BE2C (cell line): Measurements from ENCODE around the gene FXN.

Experiments
- DNase-seq: peaks from one replicate; pipeline ENCODE4 v3.0.0-alpha.2; 2020
- H3K27me3 ChIP-seq: fragments of 250-450 bp; sonication (Bioruptor Pico); 2 replicates; pipeline ENCODE4 v1.5.1; 2020; ENCODE audit warnings: mild to moderate bottlenecking
- H3K36me3 ChIP-seq: fragments of 250-450 bp; sonication (Bioruptor Pico); 2 replicates; pipeline ENCODE4 v1.5.1; 2020; ENCODE audit warnings: mild to moderate bottlenecking
- H3K4me1 ChIP-seq: fragments of 250-450 bp; sonication (Bioruptor Pico); 2 replicates; pipeline ENCODE4 v1.5.1; 2020
- H3K4me3 ChIP-seq: 2 replicates; pipeline ENCODE4 v1.5.1; 2011; ENCODE audit warnings: low read depth, low read length
- H3K9me3 ChIP-seq: fragments of 250-450 bp; sonication (Bioruptor Pico); 2 replicates; pipeline ENCODE4 v1.5.1; 2020
- TF ChIP-seq, protein P1 (sequence below): IDR thresholded peaks from 2 replicates; pipeline ENCODE4 v1.5.1; 2012; ENCODE audit warnings: mild to moderate bottlenecking, low read depth, low read length

The FXN gene

DNA sequence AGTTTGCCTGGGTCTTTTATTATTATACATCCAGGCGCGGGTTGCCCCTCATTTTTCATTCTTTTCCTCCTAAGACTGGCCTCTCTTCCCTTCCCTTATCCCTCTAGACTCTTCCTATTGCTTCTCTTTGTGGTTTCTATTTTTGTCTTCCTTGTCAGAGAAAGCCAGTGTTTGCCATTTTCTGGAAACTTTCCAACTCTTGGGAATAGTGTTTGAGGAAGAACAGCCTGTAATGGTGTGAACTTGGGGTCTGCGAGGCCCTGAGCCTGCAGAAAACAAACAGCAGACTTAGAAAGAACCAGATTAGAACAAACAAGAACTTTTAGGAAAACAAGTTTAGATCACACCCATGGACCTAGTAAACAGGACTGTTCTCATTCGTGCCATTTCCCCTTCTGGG, 37.2 kb upstream of the FXN start:
- H3K9me3 ChIP-seq = no peaks in the 10 kb centered on the region
- H3K36me3 ChIP-seq = no peaks in the 10 kb centered on the region
- TF ChIP-seq, protein P1, sequence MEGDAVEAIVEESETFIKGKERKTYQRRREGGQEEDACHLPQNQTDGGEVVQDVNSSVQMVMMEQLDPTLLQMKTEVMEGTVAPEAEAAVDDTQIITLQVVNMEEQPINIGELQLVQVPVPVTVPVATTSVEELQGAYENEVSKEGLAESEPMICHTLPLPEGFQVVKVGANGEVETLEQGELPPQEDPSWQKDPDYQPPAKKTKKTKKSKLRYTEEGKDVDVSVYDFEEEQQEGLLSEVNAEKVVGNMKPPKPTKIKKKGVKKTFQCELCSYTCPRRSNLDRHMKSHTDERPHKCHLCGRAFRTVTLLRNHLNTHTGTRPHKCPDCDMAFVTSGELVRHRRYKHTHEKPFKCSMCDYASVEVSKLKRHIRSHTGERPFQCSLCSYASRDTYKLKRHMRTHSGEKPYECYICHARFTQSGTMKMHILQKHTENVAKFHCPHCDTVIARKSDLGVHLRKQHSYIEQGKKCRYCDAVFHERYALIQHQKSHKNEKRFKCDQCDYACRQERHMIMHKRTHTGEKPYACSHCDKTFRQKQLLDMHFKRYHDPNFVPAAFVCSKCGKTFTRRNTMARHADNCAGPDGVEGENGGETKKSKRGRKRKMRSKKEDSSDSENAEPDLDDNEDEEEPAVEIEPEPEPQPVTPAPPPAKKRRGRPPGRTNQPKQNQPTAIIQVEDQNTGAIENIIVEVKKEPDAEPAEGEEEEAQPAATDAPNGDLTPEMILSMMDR = no peak
- no peak overlapping the region for H3K4me3 ChIP-seq
- no peaks in the 10 kb centered on the region for H3K4me1 ChIP-seq
- DNase-seq = no peak
- peaks cover 39% of the 10 kb centered on the region for H3K27me3 ChIP-seq

DNA sequence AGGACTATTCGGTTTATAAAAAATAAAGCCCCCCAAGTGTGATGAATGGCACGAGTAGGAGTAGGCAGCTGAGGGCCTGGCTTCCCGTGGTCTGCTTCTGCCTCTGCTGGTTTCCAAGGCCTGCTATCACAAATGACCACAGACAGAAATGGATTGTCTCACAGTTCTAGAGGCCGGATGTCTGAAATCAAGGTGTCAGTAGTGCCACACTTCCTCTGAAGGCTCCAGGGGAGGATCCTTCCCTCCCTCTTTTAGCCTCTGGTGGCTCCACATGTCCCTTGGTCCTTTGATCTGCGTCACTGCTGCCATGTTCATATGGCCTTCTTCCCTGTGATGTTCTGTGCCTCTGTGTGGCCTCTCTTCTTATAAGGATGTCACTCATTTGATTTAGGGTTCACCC, 36.7 kb upstream of the FXN start:
- Histone ChIP-seq H3K4me1 (no peaks in the 10 kb centered on the region), H3K4me3 (no peak overlapping the region), H3K27me3 (peaks cover 39% of the 10 kb centered on the region), H3K9me3 (no peaks in the 10 kb centered on the region), H3K36me3 (no peaks in the 10 kb centered on the region)
- TF ChIP-seq, protein P1 = no peak
- no peak for DNase-seq

DNA sequence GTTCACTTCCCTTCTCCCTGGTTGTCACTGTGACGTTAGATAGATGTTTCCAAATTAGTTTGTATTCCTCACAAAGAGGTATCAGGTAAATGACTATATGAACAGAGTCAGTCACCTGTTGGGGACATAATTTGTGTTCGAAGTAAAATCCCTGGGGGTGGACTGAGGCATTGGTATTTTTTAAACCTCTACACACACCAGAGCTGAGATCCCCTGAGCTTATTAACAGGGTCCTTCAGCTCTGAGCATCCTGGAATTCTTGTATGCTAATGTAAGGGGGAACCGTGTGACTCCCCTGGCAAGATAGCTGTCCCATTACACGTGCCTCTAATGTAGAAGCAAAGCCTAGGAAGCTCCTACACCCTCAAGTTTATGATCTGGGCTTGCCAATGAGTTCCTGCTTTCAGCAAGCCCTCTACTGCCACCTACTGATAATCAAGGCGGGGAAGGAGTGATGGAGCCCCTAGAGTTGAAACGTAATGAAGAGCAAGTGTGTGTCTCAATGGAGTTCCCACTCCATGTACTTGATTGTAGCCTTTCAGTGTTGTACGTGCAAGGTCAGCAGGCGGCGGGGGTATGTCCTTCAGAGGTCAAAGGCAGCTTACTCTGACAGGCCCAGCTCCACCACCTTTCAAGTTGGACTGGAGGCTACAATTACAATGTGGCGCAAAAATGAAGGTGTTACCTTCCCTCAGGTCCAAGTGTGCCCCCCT, 36.0 kb upstream of the FXN start:
- Histone ChIP-seq H3K27me3 (peaks cover 45% of the 10 kb centered on the region), H3K4me3 (no peak overlapping the region), H3K9me3 (no peaks in the 10 kb centered on the region), H3K4me1 (no peaks in the 10 kb centered on the region), H3K36me3 (no peaks in the 10 kb centered on the region)
- TF ChIP-seq, protein P1 = peak; percentile 92
- DNase-seq = peak; percentile 58

DNA sequence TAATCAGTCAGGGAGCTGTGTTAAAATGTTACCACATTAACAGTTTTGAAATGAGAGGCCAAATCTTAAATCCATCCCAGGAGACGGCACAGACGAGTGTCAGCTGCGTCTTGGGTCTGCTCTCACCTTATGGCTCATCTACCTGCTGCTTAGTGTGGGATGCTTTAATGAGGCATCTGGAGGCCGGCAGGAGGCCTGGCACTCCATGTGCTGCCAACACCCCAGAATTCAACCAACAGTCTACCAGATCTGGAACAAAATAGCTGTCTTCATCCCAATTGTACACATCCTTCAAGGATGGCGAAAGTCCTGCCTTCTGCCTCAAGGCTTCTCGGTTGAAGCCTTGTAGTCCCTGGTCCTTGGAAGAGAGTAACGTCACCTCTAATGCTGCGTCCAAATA, 33.6 kb upstream of the FXN start:
- DNase-seq = no peak
- H3K27me3 ChIP-seq = peaks cover 50% of the 10 kb centered on the region
- TF ChIP-seq, protein P1 = no peak
- H3K4me1 ChIP-seq = no peaks in the 10 kb centered on the region
- H3K36me3 ChIP-seq = no peaks in the 10 kb centered on the region
- H3K4me3 ChIP-seq = no peak overlapping the region
- H3K9me3 ChIP-seq = no peaks in the 10 kb centered on the region

DNA sequence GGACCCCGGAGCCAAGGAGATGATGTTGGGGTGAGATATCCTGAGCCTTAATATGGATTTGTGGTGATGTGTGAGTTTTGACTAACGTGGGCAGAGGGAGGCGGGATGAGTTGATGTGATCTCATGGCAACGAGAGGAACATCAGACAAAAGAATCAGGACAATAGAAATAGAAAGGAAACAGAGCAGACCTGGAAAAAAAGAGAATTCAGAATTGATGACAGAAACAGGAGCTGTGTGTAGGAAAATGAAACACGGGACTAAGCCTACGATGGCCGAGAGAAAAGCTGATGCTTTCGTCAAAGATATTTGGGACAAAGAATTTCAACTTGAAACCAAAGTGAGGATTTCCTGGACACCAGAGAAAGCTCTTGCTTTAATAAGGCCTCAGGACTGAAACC, 32.5 kb upstream of the FXN start:
- Histone ChIP-seq H3K9me3 (no peaks in the 10 kb centered on the region), H3K27me3 (peaks cover 52% of the 10 kb centered on the region), H3K36me3 (no peaks in the 10 kb centered on the region), H3K4me3 (no peak overlapping the region), H3K4me1 (no peaks in the 10 kb centered on the region)
- TF ChIP-seq, protein P1 = no peak
- DNase-seq = no peak

DNA sequence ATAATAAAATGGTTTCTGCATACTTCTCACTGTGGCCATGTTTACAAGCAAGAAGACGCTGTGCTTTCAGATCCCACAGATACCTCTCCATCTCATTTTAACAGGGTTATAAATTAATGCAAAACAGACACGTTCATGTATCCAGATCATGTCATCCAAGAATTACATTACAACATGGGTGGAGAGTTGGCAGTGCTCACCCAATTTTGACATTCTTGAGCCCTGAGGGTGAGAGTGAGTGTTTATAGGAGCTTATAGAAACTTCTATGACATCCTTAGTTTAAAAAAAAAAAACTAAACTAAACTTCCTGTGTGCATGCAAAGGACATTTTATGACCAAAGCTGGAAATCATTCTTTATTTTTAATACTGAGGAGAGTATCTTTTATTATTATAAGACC, 30.7 kb upstream of the FXN start:
- DNase-seq = no peak
- TF ChIP-seq, protein P1 = no peak
- no peaks in the 10 kb centered on the region for H3K9me3 ChIP-seq
- peaks cover 54% of the 10 kb centered on the region for H3K27me3 ChIP-seq
- H3K36me3 ChIP-seq = no peaks in the 10 kb centered on the region
- no peaks in the 10 kb centered on the region for H3K4me1 ChIP-seq
- H3K4me3 ChIP-seq = no peak overlapping the region
